Measurements from ENCODE around the gene GARNL3.

The GARNL3 gene

DNA sequence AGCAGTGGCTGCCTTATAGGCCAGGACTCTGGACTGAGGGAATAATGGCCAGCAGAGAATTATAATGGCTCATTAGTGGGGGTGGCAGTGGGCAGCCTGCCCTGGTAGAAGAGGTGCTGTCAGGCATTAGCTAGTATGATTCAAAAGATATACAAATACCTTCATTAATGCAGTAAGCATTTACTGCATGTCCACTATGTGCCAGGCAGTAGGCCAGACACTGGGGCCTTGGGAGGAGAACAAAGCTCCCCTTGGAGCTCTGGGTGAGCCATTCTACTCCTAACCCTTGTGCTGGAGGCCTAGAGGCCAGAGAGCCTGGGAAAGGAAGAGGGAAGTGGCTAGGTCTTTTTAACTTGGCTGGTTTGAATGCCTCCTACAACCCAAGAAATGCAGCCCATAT is 2.0 kb upstream of the GARNL3 start:
- Histone ChIP-seq H2BK120ac (ENCODE audit: low read depth, low read length) (no peak overlapping the region), H4K8ac (ENCODE audit: low read depth, low read length) (no peak overlapping the region), H3K4me2 (ENCODE audit: low read length) (no peak overlapping the region), H3K27me3 (ENCODE audit: insufficient read depth, low read length, poor library complexity) (no peaks in the 10 kb centered on the region), H3K4me3 (ENCODE audit: low read length) (no peak overlapping the region), H2BK15ac (replicated peaks; ENCODE audit: low read depth) (no peak overlapping the region), H3K36me3 (ENCODE audit: control insufficient read depth, insufficient read depth, low read length) (no peaks in the 10 kb centered on the region), H3K79me2 (ENCODE audit: control insufficient read depth, insufficient read depth, low read length) (no peaks in the 10 kb centered on the region), H3K4ac (ENCODE audit: low read depth, low read length) (no peak overlapping the region), H2AK5ac (ENCODE audit: low read length) (no peak overlapping the region), H3K4me1 (ENCODE audit: control insufficient read depth, low read depth, low read length) (no peaks in the 10 kb centered on the region), H4K5ac (ENCODE audit: low read length) (no peak overlapping the region), H3K18ac (ENCODE audit: low read length) (no peak overlapping the region), H3K9ac (ENCODE audit: low read length) (no peak overlapping the region), H3K23ac (ENCODE audit: low read length) (no peak overlapping the region), H2BK5ac (ENCODE audit: low read length) (no peak overlapping the region), H3K79me1 (ENCODE audit: low read length) (no peaks in the 10 kb centered on the region), H3K56ac (ENCODE audit: low read length) (no peak overlapping the region), H3K27ac (ENCODE audit: low read depth, low read length) (no peak overlapping the region)
- no peak for DNase-seq

DNA sequence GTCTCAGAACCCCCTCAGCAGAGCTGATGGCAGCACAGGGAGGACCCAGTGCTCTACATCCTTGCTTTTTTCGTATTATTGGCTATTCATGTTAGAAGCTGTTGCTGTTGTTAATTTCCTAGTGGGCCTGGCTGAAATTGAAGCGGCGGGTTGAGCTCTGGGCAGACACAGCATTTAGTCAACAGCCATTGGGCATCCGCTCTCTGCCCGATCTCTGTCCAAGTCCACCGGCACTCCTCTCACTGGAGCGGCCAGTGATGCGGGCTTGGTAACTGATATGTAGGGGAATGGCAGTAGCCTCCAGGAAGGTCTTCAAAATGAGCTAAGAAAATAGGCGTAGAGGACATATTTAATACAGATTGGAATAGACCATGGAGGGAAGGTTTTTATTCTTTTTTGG is 1.3 kb upstream of the GARNL3 start:
- H3K18ac ChIP-seq (ENCODE audit: low read length), result no peak overlapping the region
- H3K4me2 ChIP-seq (ENCODE audit: low read length), result no peak overlapping the region
- no peaks in the 10 kb centered on the region for H3K4me1 ChIP-seq (ENCODE audit: control insufficient read depth, low read depth, low read length)
- WGBS (ENCODE audit: extremely low coverage, insufficient coverage, low lambda C conversion rate), result no CpG with 5 or more reads among the region's 9 CpGs
- H3K27ac ChIP-seq (ENCODE audit: low read depth, low read length), result no peak overlapping the region
- H4K5ac ChIP-seq (ENCODE audit: low read length), result no peak overlapping the region
- DNase-seq, result no peak
- H3K4ac ChIP-seq (ENCODE audit: low read depth, low read length), result no peak overlapping the region
- no peak overlapping the region for H4K8ac ChIP-seq (ENCODE audit: low read depth, low read length)
- no peak overlapping the region for H2BK15ac ChIP-seq (replicated peaks; ENCODE audit: low read depth)
- no peaks in the 10 kb centered on the region for H3K79me1 ChIP-seq (ENCODE audit: low read length)
- no peak overlapping the region for H3K23ac ChIP-seq (ENCODE audit: low read length)
- H3K4me3 ChIP-seq (ENCODE audit: low read length), result no peak overlapping the region
- H3K27me3 ChIP-seq (ENCODE audit: insufficient read depth, low read length, poor library complexity), result no peaks in the 10 kb centered on the region
- no peaks in the 10 kb centered on the region for H3K79me2 ChIP-seq (ENCODE audit: control insufficient read depth, insufficient read depth, low read length)
- no peak overlapping the region for H2BK120ac ChIP-seq (ENCODE audit: low read depth, low read length)
- no peak overlapping the region for H3K56ac ChIP-seq (ENCODE audit: low read length)
- H2AK5ac ChIP-seq (ENCODE audit: low read length), result no peak overlapping the region
- H2BK5ac ChIP-seq (ENCODE audit: low read length), result no peak overlapping the region
- H3K9ac ChIP-seq (ENCODE audit: low read length), result no peak overlapping the region
- H3K36me3 ChIP-seq (ENCODE audit: control insufficient read depth, insufficient read depth, low read length), result no peaks in the 10 kb centered on the region

GRCh38 chr9:127263664-127264063 is 910 bp upstream of the GARNL3 start:
- Histone ChIP-seq H3K79me2 (ENCODE audit: control insufficient read depth, insufficient read depth, low read length) (no peaks in the 10 kb centered on the region), H3K27ac (ENCODE audit: low read depth, low read length) (no peak overlapping the region), H4K8ac (ENCODE audit: low read depth, low read length) (no peak overlapping the region), H2BK5ac (ENCODE audit: low read length) (no peak overlapping the region), H4K5ac (ENCODE audit: low read length) (no peak overlapping the region), H3K4me2 (ENCODE audit: low read length) (no peak overlapping the region), H3K56ac (ENCODE audit: low read length) (no peak overlapping the region), H3K4me1 (ENCODE audit: control insufficient read depth, low read depth, low read length) (no peaks in the 10 kb centered on the region), H3K36me3 (ENCODE audit: control insufficient read depth, insufficient read depth, low read length) (no peaks in the 10 kb centered on the region), H3K23ac (ENCODE audit: low read length) (no peak overlapping the region), H3K4ac (ENCODE audit: low read depth, low read length) (no peak overlapping the region), H2BK120ac (ENCODE audit: low read depth, low read length) (no peak overlapping the region), H3K27me3 (ENCODE audit: insufficient read depth, low read length, poor library complexity) (no peaks in the 10 kb centered on the region), H2AK5ac (ENCODE audit: low read length) (no peak overlapping the region), H3K79me1 (ENCODE audit: low read length) (no peaks in the 10 kb centered on the region), H3K4me3 (ENCODE audit: low read length) (no peak overlapping the region), H3K18ac (ENCODE audit: low read length) (no peak overlapping the region), H3K9ac (ENCODE audit: low read length) (no peak overlapping the region), H2BK15ac (replicated peaks; ENCODE audit: low read depth) (no peak overlapping the region)
- DNase-seq, result no peak

GRCh38 chr9:127267793-127268525 is 3.4 kb downstream of the GARNL3 start:
- H2BK15ac ChIP-seq (replicated peaks; ENCODE audit: low read depth), result no peak overlapping the region
- no CpG with 5 or more reads among the region's 5 CpGs for WGBS (ENCODE audit: extremely low coverage, insufficient coverage, low lambda C conversion rate)
- H3K18ac ChIP-seq (ENCODE audit: low read length), result no peak overlapping the region
- no peak overlapping the region for H2AK5ac ChIP-seq (ENCODE audit: low read length)
- H2BK5ac ChIP-seq (ENCODE audit: low read length), result no peak overlapping the region
- H3K79me1 ChIP-seq (ENCODE audit: low read length), result no peaks in the 10 kb centered on the region
- H3K36me3 ChIP-seq (ENCODE audit: control insufficient read depth, insufficient read depth, low read length), result no peaks in the 10 kb centered on the region
- no peak overlapping the region for H3K4ac ChIP-seq (ENCODE audit: low read depth, low read length)
- H3K27me3 ChIP-seq (ENCODE audit: insufficient read depth, low read length, poor library complexity), result no peaks in the 10 kb centered on the region
- no peak overlapping the region for H3K27ac ChIP-seq (ENCODE audit: low read depth, low read length)
- no peak overlapping the region for H3K56ac ChIP-seq (ENCODE audit: low read length)
- no peak overlapping the region for H4K5ac ChIP-seq (ENCODE audit: low read length)
- H2BK120ac ChIP-seq (ENCODE audit: low read depth, low read length), result no peak overlapping the region
- H3K4me2 ChIP-seq (ENCODE audit: low read length), result no peak overlapping the region
- H3K23ac ChIP-seq (ENCODE audit: low read length), result no peak overlapping the region
- H3K9ac ChIP-seq (ENCODE audit: low read length), result no peak overlapping the region
- no peak overlapping the region for H4K8ac ChIP-seq (ENCODE audit: low read depth, low read length)
- no peaks in the 10 kb centered on the region for H3K79me2 ChIP-seq (ENCODE audit: control insufficient read depth, insufficient read depth, low read length)
- no peak overlapping the region for H3K4me3 ChIP-seq (ENCODE audit: low read length)
- no peak for DNase-seq
- no peaks in the 10 kb centered on the region for H3K4me1 ChIP-seq (ENCODE audit: control insufficient read depth, low read depth, low read length)

- no peak overlapping the region for H3K23ac ChIP-seq (ENCODE audit: low read length)
- H3K4ac ChIP-seq (ENCODE audit: low read depth, low read length), result no peak overlapping the region
- H2BK5ac ChIP-seq (ENCODE audit: low read length), result no peak overlapping the region
- no peaks in the 10 kb centered on the region for H3K36me3 ChIP-seq (ENCODE audit: control insufficient read depth, insufficient read depth, low read length)
- H2BK120ac ChIP-seq (ENCODE audit: low read depth, low read length), result no peak overlapping the region
- no peak overlapping the region for H3K27ac ChIP-seq (ENCODE audit: low read depth, low read length)
- H3K18ac ChIP-seq (ENCODE audit: low read length), result no peak overlapping the region
- H4K8ac ChIP-seq (ENCODE audit: low read depth, low read length), result no peak overlapping the region
- H3K79me1 ChIP-seq (ENCODE audit: low read length), result no peaks in the 10 kb centered on the region
- H3K4me3 ChIP-seq (ENCODE audit: low read length), result no peak overlapping the region
- no peak overlapping the region for H3K4me2 ChIP-seq (ENCODE audit: low read length)
- no peaks in the 10 kb centered on the region for H3K27me3 ChIP-seq (ENCODE audit: insufficient read depth, low read length, poor library complexity)
- H3K56ac ChIP-seq (ENCODE audit: low read length), result no peak overlapping the region
- no peak overlapping the region for H3K9ac ChIP-seq (ENCODE audit: low read length)
- H3K4me1 ChIP-seq (ENCODE audit: control insufficient read depth, low read depth, low read length), result no peaks in the 10 kb centered on the region
- no peak overlapping the region for H2BK15ac ChIP-seq (replicated peaks; ENCODE audit: low read depth)
- no peaks in the 10 kb centered on the region for H3K79me2 ChIP-seq (ENCODE audit: control insufficient read depth, insufficient read depth, low read length)
- WGBS (ENCODE audit: extremely low coverage, insufficient coverage, low lambda C conversion rate), result no CpG with 5 or more reads among the region's 1 CpG
- no peak overlapping the region for H2AK5ac ChIP-seq (ENCODE audit: low read length)
- no peak overlapping the region for H4K5ac ChIP-seq (ENCODE audit: low read length)
- no peak for DNase-seq
These were observed 4.9 kb downstream of the GARNL3 start for GRCh38 chr9:127269449-127269848.

- no peak overlapping the region for H4K8ac ChIP-seq (ENCODE audit: low read depth, low read length)
- no peak overlapping the region for H2BK5ac ChIP-seq (ENCODE audit: low read length)
- no peak overlapping the region for H3K4me2 ChIP-seq (ENCODE audit: low read length)
- H3K79me2 ChIP-seq (ENCODE audit: control insufficient read depth, insufficient read depth, low read length), result no peaks in the 10 kb centered on the region
- H3K18ac ChIP-seq (ENCODE audit: low read length), result no peak overlapping the region
- no peak for DNase-seq
- H3K79me1 ChIP-seq (ENCODE audit: low read length), result no peaks in the 10 kb centered on the region
- no peak overlapping the region for H3K56ac ChIP-seq (ENCODE audit: low read length)
- no CpG with 5 or more reads among the region's 3 CpGs for WGBS (ENCODE audit: extremely low coverage, insufficient coverage, low lambda C conversion rate)
- H3K4ac ChIP-seq (ENCODE audit: low read depth, low read length), result no peak overlapping the region
- H3K27ac ChIP-seq (ENCODE audit: low read depth, low read length), result no peak overlapping the region
- H2BK120ac ChIP-seq (ENCODE audit: low read depth, low read length), result no peak overlapping the region
- no peak overlapping the region for H2AK5ac ChIP-seq (ENCODE audit: low read length)
- H3K27me3 ChIP-seq (ENCODE audit: insufficient read depth, low read length, poor library complexity), result no peaks in the 10 kb centered on the region
- H3K36me3 ChIP-seq (ENCODE audit: control insufficient read depth, insufficient read depth, low read length), result no peaks in the 10 kb centered on the region
- H3K4me1 ChIP-seq (ENCODE audit: control insufficient read depth, low read depth, low read length), result no peaks in the 10 kb centered on the region
- H3K4me3 ChIP-seq (ENCODE audit: low read length), result no peak overlapping the region
- no peak overlapping the region for H4K5ac ChIP-seq (ENCODE audit: low read length)
- no peak overlapping the region for H3K9ac ChIP-seq (ENCODE audit: low read length)
- no peak overlapping the region for H2BK15ac ChIP-seq (replicated peaks; ENCODE audit: low read depth)
- no peak overlapping the region for H3K23ac ChIP-seq (ENCODE audit: low read length)
These were observed 8.8 kb downstream of the GARNL3 start for GRCh38 chr9:127273326-127273725.
